GM23338 (cell line): ENCODE measurements around the gene RPS6KA4. TPM values are rescaled to one million over a fixed set of nuclear protein-coding genes. Genes with fewer than 3 reads are reported as not detected.

Experiments used
- ATAC-seq: fragments of 200-7000 bp; cut with Tn5 transposase; 3 replicates; pipeline ENCODE4 v1.9.1; 2020
- DNase-seq: peaks from one replicate; pipeline ENCODE4 v3.0.0-alpha.2; 2015; ENCODE audit warnings: low spot score
- H2AFZ ChIP-seq: fragments of 200-600 bp; sonication (generic); 2 replicates; pipeline ENCODE4 v1.8.0; 2016; ENCODE audit warnings: antibody characterized with exemption, mild to moderate bottlenecking, moderate library complexity
- H3F3A ChIP-seq: fragments of 200-600 bp; sonication (generic); replicated peaks from 2 replicates; pipeline ENCODE4 v1.8.0; 2017; ENCODE audit warnings: antibody characterized with exemption, mixed run types, low read depth
- H3K27ac ChIP-seq: fragments of 200-600 bp; sonication (generic); 2 replicates; pipeline ENCODE4 v1.6.1; 2016; ENCODE audit warnings: low read depth
- H3K27me3 ChIP-seq: fragments of 200-600 bp; sonication (generic); 2 replicates; pipeline ENCODE4 v1.8.0; 2016; ENCODE audit warnings: mild to moderate bottlenecking, mixed run types, moderate library complexity; ENCODE audit not compliant: insufficient read depth
- H3K36me3 ChIP-seq: fragments of 200-600 bp; sonication (generic); 2 replicates; pipeline ENCODE4 v1.8.0; 2016; ENCODE audit warnings: mild to moderate bottlenecking; ENCODE audit not compliant: insufficient read depth
- H3K4me1 ChIP-seq: fragments of 200-600 bp; sonication (generic); 2 replicates; pipeline ENCODE4 v1.8.0; 2016; ENCODE audit warnings: mild to moderate bottlenecking, moderate library complexity; ENCODE audit not compliant: insufficient read depth
- H3K4me2 ChIP-seq: fragments of 200-600 bp; sonication (generic); 2 replicates; pipeline ENCODE4 v1.7.1; 2017; ENCODE audit warnings: mixed run types
- H3K4me3 ChIP-seq: fragments of 200-600 bp; sonication (generic); 2 replicates; pipeline ENCODE4 v1.6.1; 2016; ENCODE audit warnings: mixed run types
- H3K79me2 ChIP-seq: fragments of 200-600 bp; sonication (generic); replicated peaks from 2 replicates; pipeline ENCODE4 v1.8.0; 2017; ENCODE audit warnings: mild to moderate bottlenecking; ENCODE audit not compliant: insufficient read depth
- H3K9me2 ChIP-seq: fragments of 200-600 bp; sonication (generic); 2 replicates; pipeline ENCODE4 v1.8.0; 2017; ENCODE audit not compliant: insufficient read depth
- H4K20me1 ChIP-seq: fragments of 200-600 bp; sonication (generic); replicated peaks from 2 replicates; pipeline ENCODE4 v1.8.0; 2017; ENCODE audit warnings: mild to moderate bottlenecking; ENCODE audit not compliant: insufficient read depth
- H3K27ac Mint-ChIP-seq: 2 replicates; pipeline ENCODE4 v1.8.0; 2020; ENCODE audit warnings: inconsistent platforms, mild to moderate bottlenecking, moderate library complexity, mixed read lengths
- H3K27me3 Mint-ChIP-seq: 3 replicates; pipeline ENCODE4 v1.8.0; 2022; ENCODE audit warnings: low read depth, mild to moderate bottlenecking, moderate library complexity, mixed read lengths, inconsistent platforms; ENCODE audit not compliant: insufficient read depth, poor library complexity
- H3K36me3 Mint-ChIP-seq: 3 replicates; pipeline ENCODE4 v1.8.0; 2021; ENCODE audit warnings: low read depth, mild to moderate bottlenecking, inconsistent platforms, moderate library complexity, mixed read lengths
- H3K4me1 Mint-ChIP-seq: 3 replicates; pipeline ENCODE4 v1.8.0; 2020; ENCODE audit warnings: mild to moderate bottlenecking, inconsistent platforms, mixed read lengths
- H3K4me3 Mint-ChIP-seq: 3 replicates; pipeline ENCODE4 v1.8.0; 2021; ENCODE audit warnings: moderate library complexity, mild to moderate bottlenecking, inconsistent platforms, mixed read lengths
- H3K9me3 Mint-ChIP-seq: 3 replicates; pipeline ENCODE4 v1.8.0; 2020; ENCODE audit warnings: moderate library complexity, mild to moderate bottlenecking, inconsistent platforms, mixed read lengths
- JUNB ChIP-seq: IDR thresholded peaks from one replicate; pipeline ENCODE4 v1.6.1; 2016; ENCODE audit warnings: antibody characterized with exemption; ENCODE audit not compliant: unreplicated experiment
- NANOG ChIP-seq: IDR thresholded peaks from 2 replicates; pipeline ENCODE4 v1.6.1; 2016; ENCODE audit warnings: antibody characterized with exemption, borderline replicate concordance
- POLR2AphosphoS5 ChIP-seq: IDR thresholded peaks from 2 replicates; pipeline ENCODE4 v1.6.1; 2016; ENCODE audit warnings: antibody characterized with exemption, low read depth
- REST ChIP-seq: IDR thresholded peaks from one replicate; pipeline ENCODE4 v1.6.1; 2018; ENCODE audit warnings: antibody characterized with exemption; ENCODE audit not compliant: unreplicated experiment
- ZNF114 ChIP-seq: fragments of 250-450 bp; sonication (Bioruptor Pico); IDR thresholded peaks from 2 replicates; pipeline ENCODE4 v1.5.0; 2020; ENCODE audit warnings: mild to moderate bottlenecking, moderate library complexity
- ZNF331 ChIP-seq: fragments of 250-450 bp; sonication (Bioruptor Pico); IDR thresholded peaks from 2 replicates; pipeline ENCODE4 v1.5.0; 2020; ENCODE audit warnings: low read depth, mild to moderate bottlenecking, moderate library complexity
- ZNF462 ChIP-seq: fragments of 250-450 bp; sonication (Bioruptor Pico); IDR thresholded peaks from 2 replicates; pipeline ENCODE4 v1.5.0; 2020; ENCODE audit warnings: mild to moderate bottlenecking, moderate library complexity
- polyA plus RNA-seq: library from polyadenylated mRNA; unstranded; fragments of >200 nt; fragmentation: Nextera tagmentation; extraction: Ambion mirVana; gene quantifications from 2 replicates; pipeline ENCODE4 v1.2.1, GENCODE V29; 2016
- total RNA-seq: library from RNA; depleted of rRNA; stranded (reverse); fragments of >200 nt; shearing (Covaris generic); gene quantifications from 2 replicates; pipeline ENCODE4 v1.2.3, GENCODE V29; 2014

The RPS6KA4 gene
- total and polyA plus RNA-seq, 2 experiments from 2014 or later: 3.5 to 19.9 TPM

GRCh38 chr11:64373598-64373974 lies 14.6 kb downstream of the RPS6KA4 start:
- Histone ChIP-seq H3K27me3 (no peaks in the 10 kb centered on the region), H3K27ac (no peak overlapping the region), H3K79me2 (no peaks in the 10 kb centered on the region), H3K36me3 (no peaks in the 10 kb centered on the region), H3F3A (peaks cover 21% of the 10 kb centered on the region), H3K4me2 (peak overlapping the region; percentile 65), H4K20me1 (no peaks in the 10 kb centered on the region), H3K4me1 (peaks cover 18% of the 10 kb centered on the region), H3K4me3 (peak overlapping the region; percentile 26; the same call in 1 of the 2 replicates), H2AFZ (no peak overlapping the region), H3K9me2 (no peaks in the 10 kb centered on the region)
- peaks cover 15% of the 10 kb centered on the region for H3K27me3 Mint-ChIP-seq
- peaks cover 12% of the 10 kb centered on the region; the same call in 2 of the 3 replicates for H3K4me1 Mint-ChIP-seq
- H3K4me3 Mint-ChIP-seq: no peak overlapping the region
- H3K9me3 Mint-ChIP-seq: no peaks in the 10 kb centered on the region; the same call in 2 of the 3 replicates
- no peak for DNase-seq
- H3K27ac Mint-ChIP-seq: no peak overlapping the region
- no peak for ATAC-seq
- TF ChIP-seq POLR2AphosphoS5 (no peak), NANOG (no peak), REST (no peak), JUNB (no peak)
- peaks cover 7% of the 10 kb centered on the region for H3K36me3 Mint-ChIP-seq

GRCh38 chr11:64376071-64376470 lies 17.1 kb downstream of the RPS6KA4 start:
- TF ChIP-seq ZNF462 (CRISPR knock-in tag) (no peak), REST (no peak), ZNF114 (CRISPR knock-in tag) (no peak), ZNF331 (CRISPR knock-in tag) (no peak)
- no peaks in the 10 kb centered on the region for H3K36me3 Mint-ChIP-seq
- Histone ChIP-seq H3K4me1 (peaks cover 18% of the 10 kb centered on the region), H3K9me2 (no peaks in the 10 kb centered on the region), H3K36me3 (no peaks in the 10 kb centered on the region), H3K27ac (no peak overlapping the region), H3K4me3 (no peak overlapping the region), H3F3A (peaks cover 29% of the 10 kb centered on the region), H3K4me2 (no peak overlapping the region), H3K27me3 (no peaks in the 10 kb centered on the region), H4K20me1 (no peaks in the 10 kb centered on the region), H2AFZ (no peak overlapping the region), H3K79me2 (no peaks in the 10 kb centered on the region)
- no peak overlapping the region for H3K4me3 Mint-ChIP-seq
- peaks cover 10% of the 10 kb centered on the region; the same call in 2 of the 3 replicates for H3K4me1 Mint-ChIP-seq
- no peak for ATAC-seq
- DNase-seq: no peak
- H3K27ac Mint-ChIP-seq: no peak overlapping the region
- H3K27me3 Mint-ChIP-seq: peaks cover 5% of the 10 kb centered on the region
- H3K9me3 Mint-ChIP-seq: no peaks in the 10 kb centered on the region
